ENCODE measurements around the gene SPC24.
"Not testable (repeated sequence)": the region's sequence is repeated elsewhere in the genome, so short reads cannot be mapped to it uniquely, and the experiment has no call there.

Gene SPC24

GRCh38 chr19:11098327-11098726 lies 57.3 kb downstream of the SPC24 start:
- DNase-seq (ENCODE audit: low read depth in 1 of 2, low spot score in 1 of 2) = no peak

- DNase-seq (ENCODE audit: low read depth in 1 of 2, low spot score in 1 of 2) = not testable (repeated sequence)
These were observed 58.2 kb downstream of the SPC24 start for GRCh38 chr19:11097367-11097766.

GRCh38 chr19:11096210-11096841 lies 59.3 kb downstream of the SPC24 start:
- no peak for DNase-seq (ENCODE audit: low read depth in 1 of 2, low spot score in 1 of 2)
